HEK293 (cell line): ENCODE results near the gene CADM1.
A peak's percentile ranks its signal among the peaks of the same experiment; 100 is the strongest.

Experiments used
- ATF2 ChIP-seq: fragments of 450-650 bp; formaldehyde crosslinking; IDR thresholded peaks from 2 replicates; pipeline ENCODE4 v1.5.1; 2016; ENCODE audit warnings: missing biosample characterization, missing genetic modification characterization, low read depth
- ELK4 ChIP-seq: IDR thresholded peaks from 2 replicates; pipeline ENCODE4 v1.6.1; 2011; ENCODE audit warnings: mild to moderate bottlenecking, low read depth, low read length, borderline replicate concordance
- GLIS2 ChIP-seq: fragments of 450-650 bp; formaldehyde crosslinking; IDR thresholded peaks from 2 replicates; pipeline ENCODE4 v1.5.1; 2016; ENCODE audit warnings: missing biosample characterization, missing genetic modification characterization
- IKZF3 ChIP-seq: fragments of 450-650 bp; IDR thresholded peaks from 2 replicates; pipeline ENCODE4 v1.5.0; 2018; ENCODE audit warnings: missing biosample characterization, mild to moderate bottlenecking, missing genetic modification characterization, moderate library complexity
- OVOL3 ChIP-seq: fragments of 450-650 bp; formaldehyde crosslinking; IDR thresholded peaks from 2 replicates; pipeline ENCODE4 v1.5.1; 2016; ENCODE audit warnings: missing biosample characterization, missing genetic modification characterization
- PRDM6 ChIP-seq: fragments of 450-650 bp; formaldehyde crosslinking; IDR thresholded peaks from 2 replicates; pipeline ENCODE4 v1.5.1; 2017; ENCODE audit warnings: missing biosample characterization, missing genetic modification characterization
- SETDB1 ChIP-seq: IDR thresholded peaks from one replicate; pipeline ENCODE4 v1.6.1; 2017; ENCODE audit warnings: mild to moderate bottlenecking, low read length, moderate library complexity, mixed read lengths; ENCODE audit not compliant: insufficient read length
- SP3 ChIP-seq: fragments of 450-650 bp; formaldehyde crosslinking; IDR thresholded peaks from 2 replicates; pipeline ENCODE4 v1.5.1; 2016; ENCODE audit warnings: missing biosample characterization, missing genetic modification characterization
- TCF7L2 ChIP-seq: IDR thresholded peaks from 2 replicates; pipeline ENCODE4 v1.6.1; 2011; ENCODE audit warnings: low read depth, mild to moderate bottlenecking, inconsistent platforms, low read length, moderate library complexity, borderline replicate concordance
- TRIM28 ChIP-seq: IDR thresholded peaks from 2 replicates; pipeline ENCODE4 v1.6.1; 2011; ENCODE audit warnings: low read length, control low read depth, borderline replicate concordance
- ZBTB20 ChIP-seq: fragments of 450-650 bp; formaldehyde crosslinking; IDR thresholded peaks from 2 replicates; pipeline ENCODE4 v1.5.1; 2016; ENCODE audit warnings: missing biosample characterization, missing genetic modification characterization
- ZBTB7A ChIP-seq: fragments of 450-650 bp; formaldehyde crosslinking; IDR thresholded peaks from 2 replicates; pipeline ENCODE4 v1.5.1; 2016; ENCODE audit warnings: low read depth, missing biosample characterization, missing genetic modification characterization
- ZEB2 ChIP-seq: fragments of 450-650 bp; formaldehyde crosslinking; IDR thresholded peaks from 2 replicates; pipeline ENCODE4 v1.5.1; 2016; ENCODE audit warnings: missing biosample characterization, missing genetic modification characterization
- ZFP41 ChIP-seq: fragments of 450-650 bp; formaldehyde crosslinking; IDR thresholded peaks from 2 replicates; pipeline ENCODE4 v1.5.1; 2016; ENCODE audit warnings: missing biosample characterization, missing genetic modification characterization, borderline replicate concordance
- ZNF10 ChIP-seq: fragments of 450-650 bp; formaldehyde crosslinking; IDR thresholded peaks from 2 replicates; pipeline ENCODE4 v1.5.1; 2017; ENCODE audit warnings: missing biosample characterization, missing genetic modification characterization
- ZNF121 ChIP-seq: fragments of 450-650 bp; formaldehyde crosslinking; IDR thresholded peaks from 2 replicates; pipeline ENCODE4 v1.5.1; 2016; ENCODE audit warnings: missing biosample characterization, missing genetic modification characterization
- ZNF146 ChIP-seq: fragments of 450-650 bp; formaldehyde crosslinking; IDR thresholded peaks from 2 replicates; pipeline ENCODE4 v1.5.1; 2016; ENCODE audit warnings: missing biosample characterization, missing genetic modification characterization
- ZNF155 ChIP-seq: fragments of 450-650 bp; formaldehyde crosslinking; IDR thresholded peaks from 2 replicates; pipeline ENCODE4 v1.5.1; 2016; ENCODE audit warnings: missing biosample characterization, missing genetic modification characterization
- ZNF223 ChIP-seq: fragments of 450-650 bp; formaldehyde crosslinking; IDR thresholded peaks from 2 replicates; pipeline ENCODE4 v1.5.1; 2016; ENCODE audit warnings: missing biosample characterization, missing genetic modification characterization
- ZNF23 ChIP-seq: fragments of 450-650 bp; formaldehyde crosslinking; IDR thresholded peaks from 2 replicates; pipeline ENCODE4 v1.5.1; 2016; ENCODE audit warnings: missing biosample characterization, missing genetic modification characterization, borderline replicate concordance
- ZNF239 ChIP-seq: fragments of 450-650 bp; formaldehyde crosslinking; IDR thresholded peaks from 2 replicates; pipeline ENCODE4 v1.5.1; 2016; ENCODE audit warnings: missing biosample characterization, missing genetic modification characterization
- ZNF311 ChIP-seq: fragments of 450-650 bp; formaldehyde crosslinking; IDR thresholded peaks from 2 replicates; pipeline ENCODE4 v1.5.1; 2017; ENCODE audit warnings: missing biosample characterization, missing genetic modification characterization, borderline replicate concordance
- ZNF433 ChIP-seq: fragments of 450-650 bp; formaldehyde crosslinking; IDR thresholded peaks from 2 replicates; pipeline ENCODE4 v1.5.1; 2016; ENCODE audit warnings: missing biosample characterization, missing genetic modification characterization, low read depth
- ZNF530 ChIP-seq: fragments of 450-650 bp; formaldehyde crosslinking; IDR thresholded peaks from 2 replicates; pipeline ENCODE4 v1.5.1; 2016; ENCODE audit warnings: low read depth, missing biosample characterization, missing genetic modification characterization
- ZNF560 ChIP-seq: fragments of 450-650 bp; formaldehyde crosslinking; IDR thresholded peaks from 2 replicates; pipeline ENCODE4 v1.5.1; 2017; ENCODE audit warnings: missing biosample characterization, missing genetic modification characterization, borderline replicate concordance
- ZNF571 ChIP-seq: fragments of 450-650 bp; formaldehyde crosslinking; IDR thresholded peaks from 2 replicates; pipeline ENCODE4 v1.5.0; 2017; ENCODE audit warnings: missing biosample characterization, missing genetic modification characterization
- ZNF600 ChIP-seq: fragments of 450-650 bp; formaldehyde crosslinking; IDR thresholded peaks from 2 replicates; pipeline ENCODE4 v1.5.1; 2016; ENCODE audit warnings: missing biosample characterization, missing genetic modification characterization
- ZNF624 ChIP-seq: fragments of 450-650 bp; formaldehyde crosslinking; IDR thresholded peaks from 2 replicates; pipeline ENCODE4 v1.5.1; 2017; ENCODE audit warnings: missing biosample characterization, missing genetic modification characterization
- ZNF658 ChIP-seq: fragments of 450-650 bp; formaldehyde crosslinking; IDR thresholded peaks from 2 replicates; pipeline ENCODE4; 2016; ENCODE audit warnings: missing biosample characterization, missing genetic modification characterization
- ZNF776 ChIP-seq: fragments of 450-650 bp; formaldehyde crosslinking; IDR thresholded peaks from 2 replicates; pipeline ENCODE4 v1.5.0; 2017; ENCODE audit warnings: missing biosample characterization, missing genetic modification characterization, borderline replicate concordance
- ZNF777 ChIP-seq: fragments of 450-650 bp; formaldehyde crosslinking; IDR thresholded peaks from 2 replicates; pipeline ENCODE4 v1.5.1; 2017; ENCODE audit warnings: missing biosample characterization, missing genetic modification characterization, borderline replicate concordance
- ZNF792 ChIP-seq: fragments of 450-650 bp; formaldehyde crosslinking; IDR thresholded peaks from 2 replicates; pipeline ENCODE4 v1.5.1; 2016; ENCODE audit warnings: missing biosample characterization, missing genetic modification characterization
- TF ChIP-seq, protein P1 (sequence below): fragments of 450-650 bp; formaldehyde crosslinking; IDR thresholded peaks from 2 replicates; pipeline ENCODE4 v1.5.1; 2017; ENCODE audit warnings: missing biosample characterization, mild to moderate bottlenecking, missing genetic modification characterization, moderate library complexity
- TF ChIP-seq, protein P2 (sequence below): fragments of 450-650 bp; formaldehyde crosslinking; IDR thresholded peaks from 2 replicates; pipeline ENCODE4 v1.5.1; 2016; ENCODE audit warnings: missing biosample characterization, missing genetic modification characterization

Gene CADM1

GRCh38 chr11:115476463-115477286, 27.5 kb downstream of the CADM1 start (continued):
- TF ChIP-seq, protein P1, sequence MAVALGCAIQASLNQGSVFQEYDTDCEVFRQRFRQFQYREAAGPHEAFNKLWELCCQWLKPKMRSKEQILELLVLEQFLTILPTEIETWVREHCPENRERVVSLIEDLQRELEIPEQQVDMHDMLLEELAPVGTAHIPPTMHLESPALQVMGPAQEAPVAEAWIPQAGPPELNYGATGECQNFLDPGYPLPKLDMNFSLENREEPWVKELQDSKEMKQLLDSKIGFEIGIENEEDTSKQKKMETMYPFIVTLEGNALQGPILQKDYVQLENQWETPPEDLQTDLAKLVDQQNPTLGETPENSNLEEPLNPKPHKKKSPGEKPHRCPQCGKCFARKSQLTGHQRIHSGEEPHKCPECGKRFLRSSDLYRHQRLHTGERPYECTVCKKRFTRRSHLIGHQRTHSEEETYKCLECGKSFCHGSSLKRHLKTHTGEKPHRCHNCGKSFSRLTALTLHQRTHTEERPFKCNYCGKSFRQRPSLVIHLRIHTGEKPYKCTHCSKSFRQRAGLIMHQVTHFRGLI (tag by site-specific recombination): no peak
- TF ChIP-seq ZNF600 (tag by site-specific recombination) (peak; percentile 26; the same call in 1 of the 2 replicates), ZEB2 (tag by site-specific recombination) (peak; percentile 82), ZNF776 (tag by site-specific recombination) (no peak), ZNF777 (no peak), OVOL3 (peak; percentile 91), ZNF223 (tag by site-specific recombination) (no peak), ZNF433 (no peak), ZNF560 (tag by site-specific recombination) (no peak), ZNF239 (peak; percentile 16; the same call in 1 of the 2 replicates), IKZF3 (peak; percentile 88), ZNF311 (tag by site-specific recombination) (no peak), ZFP41 (no peak), TCF7L2 (no peak; the same call in 1 of the 2 replicates), ZNF792 (tag by site-specific recombination) (no peak), GLIS2 (tag by site-specific recombination) (0 out of 2 replicates have a peak, but pooled peaks have one; percentile 20), ZNF146 (tag by site-specific recombination) (peak; percentile 31; the same call in 1 of the 2 replicates), ATF2 (tag by site-specific recombination) (no peak), ZNF571 (no peak), ZNF23 (tag by site-specific recombination) (no peak), ZNF10 (tag by site-specific recombination) (peak; percentile 91), ZNF530 (tag by site-specific recombination) (no peak), SP3 (no peak), ZNF121 (no peak), TRIM28 (peak; percentile 74; the same call in 1 of the 2 replicates), ZNF155 (tag by site-specific recombination) (no peak), ZNF658 (tag by site-specific recombination) (no peak), ZBTB20 (tag by site-specific recombination) (no peak), ZNF624 (tag by site-specific recombination) (no peak), ELK4 (no peak), PRDM6 (tag by site-specific recombination) (peak; percentile 100), ZBTB7A (tag by site-specific recombination) (no peak), SETDB1 (no peak)
- TF ChIP-seq, protein P2, sequence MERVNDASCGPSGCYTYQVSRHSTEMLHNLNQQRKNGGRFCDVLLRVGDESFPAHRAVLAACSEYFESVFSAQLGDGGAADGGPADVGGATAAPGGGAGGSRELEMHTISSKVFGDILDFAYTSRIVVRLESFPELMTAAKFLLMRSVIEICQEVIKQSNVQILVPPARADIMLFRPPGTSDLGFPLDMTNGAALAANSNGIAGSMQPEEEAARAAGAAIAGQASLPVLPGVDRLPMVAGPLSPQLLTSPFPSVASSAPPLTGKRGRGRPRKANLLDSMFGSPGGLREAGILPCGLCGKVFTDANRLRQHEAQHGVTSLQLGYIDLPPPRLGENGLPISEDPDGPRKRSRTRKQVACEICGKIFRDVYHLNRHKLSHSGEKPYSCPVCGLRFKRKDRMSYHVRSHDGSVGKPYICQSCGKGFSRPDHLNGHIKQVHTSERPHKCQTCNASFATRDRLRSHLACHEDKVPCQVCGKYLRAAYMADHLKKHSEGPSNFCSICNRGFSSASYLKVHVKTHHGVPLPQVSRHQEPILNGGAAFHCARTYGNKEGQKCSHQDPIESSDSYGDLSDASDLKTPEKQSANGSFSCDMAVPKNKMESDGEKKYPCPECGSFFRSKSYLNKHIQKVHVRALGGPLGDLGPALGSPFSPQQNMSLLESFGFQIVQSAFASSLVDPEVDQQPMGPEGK: no peak
